ENCODE data around the gene OR8B4.
A peak's percentile ranks its signal among the peaks of the same experiment; 100 is the strongest.
"Not testable (repeated sequence)": the region's sequence is repeated elsewhere in the genome, so short reads cannot be mapped to it uniquely, and the experiment has no call there.

Gene OR8B4

DNA sequence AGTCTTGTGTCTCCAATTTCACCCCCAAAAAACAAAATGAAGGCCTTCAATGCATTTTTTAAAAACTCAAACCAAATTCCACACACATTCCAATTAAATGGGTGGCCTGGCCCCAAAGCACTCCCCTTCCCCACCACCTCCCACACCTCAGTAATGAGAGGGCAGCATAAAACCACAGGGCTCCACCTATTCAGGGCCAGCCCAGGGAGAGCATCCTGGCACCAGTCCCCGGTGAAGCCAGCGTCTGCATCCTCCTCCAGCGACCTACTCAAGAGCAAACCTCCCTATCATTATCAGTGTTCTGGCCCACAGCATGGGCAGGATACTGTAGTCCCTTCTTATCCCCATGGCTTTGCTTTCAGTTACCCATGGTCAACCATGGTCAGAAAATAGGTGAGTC lies 38.7 kb upstream of the OR8B4 start:
- TF ChIP-seq, protein P1, sequence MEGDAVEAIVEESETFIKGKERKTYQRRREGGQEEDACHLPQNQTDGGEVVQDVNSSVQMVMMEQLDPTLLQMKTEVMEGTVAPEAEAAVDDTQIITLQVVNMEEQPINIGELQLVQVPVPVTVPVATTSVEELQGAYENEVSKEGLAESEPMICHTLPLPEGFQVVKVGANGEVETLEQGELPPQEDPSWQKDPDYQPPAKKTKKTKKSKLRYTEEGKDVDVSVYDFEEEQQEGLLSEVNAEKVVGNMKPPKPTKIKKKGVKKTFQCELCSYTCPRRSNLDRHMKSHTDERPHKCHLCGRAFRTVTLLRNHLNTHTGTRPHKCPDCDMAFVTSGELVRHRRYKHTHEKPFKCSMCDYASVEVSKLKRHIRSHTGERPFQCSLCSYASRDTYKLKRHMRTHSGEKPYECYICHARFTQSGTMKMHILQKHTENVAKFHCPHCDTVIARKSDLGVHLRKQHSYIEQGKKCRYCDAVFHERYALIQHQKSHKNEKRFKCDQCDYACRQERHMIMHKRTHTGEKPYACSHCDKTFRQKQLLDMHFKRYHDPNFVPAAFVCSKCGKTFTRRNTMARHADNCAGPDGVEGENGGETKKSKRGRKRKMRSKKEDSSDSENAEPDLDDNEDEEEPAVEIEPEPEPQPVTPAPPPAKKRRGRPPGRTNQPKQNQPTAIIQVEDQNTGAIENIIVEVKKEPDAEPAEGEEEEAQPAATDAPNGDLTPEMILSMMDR (conservative IDR thresholded peaks at IDR 0.05; ENCODE audit: low read depth, low read length), result no peak
- DNase-seq (ENCODE audit: low read depth), result no peak
- no peak overlapping the region for H3K4me3 ChIP-seq (ENCODE audit: low read depth, low read length)

- DNase-seq (ENCODE audit: low read depth), result no peak
- H3K4me3 ChIP-seq (ENCODE audit: low read depth, low read length), result no peak overlapping the region
- TF ChIP-seq, protein P1 (conservative IDR thresholded peaks at IDR 0.05; ENCODE audit: low read depth, low read length), result no peak
Observed at GRCh38 chr11:124460459-124460858, 35.8 kb upstream of the OR8B4 start.

- not testable (repeated sequence) for DNase-seq (ENCODE audit: low read depth); H3K4me3 ChIP-seq (ENCODE audit: low read depth, low read length)
Observed at GRCh38 chr11:124459379-124459778, 34.7 kb upstream of the OR8B4 start.

- H3K4me3 ChIP-seq (ENCODE audit: low read depth, low read length), result no peak overlapping the region
- TF ChIP-seq, protein P1 (conservative IDR thresholded peaks at IDR 0.05; ENCODE audit: low read depth, low read length), result no peak
- no peak for DNase-seq (ENCODE audit: low read depth)
Observed at GRCh38 chr11:124454552-124454951, 29.9 kb upstream of the OR8B4 start.

- TF ChIP-seq, protein P1 (conservative IDR thresholded peaks at IDR 0.05; ENCODE audit: low read depth, low read length), result no peak
- no peak overlapping the region for H3K4me3 ChIP-seq (ENCODE audit: low read depth, low read length)
- DNase-seq (ENCODE audit: low read depth), result peak; percentile 58
Observed at GRCh38 chr11:124446916-124447315, 22.2 kb upstream of the OR8B4 start.

DNA sequence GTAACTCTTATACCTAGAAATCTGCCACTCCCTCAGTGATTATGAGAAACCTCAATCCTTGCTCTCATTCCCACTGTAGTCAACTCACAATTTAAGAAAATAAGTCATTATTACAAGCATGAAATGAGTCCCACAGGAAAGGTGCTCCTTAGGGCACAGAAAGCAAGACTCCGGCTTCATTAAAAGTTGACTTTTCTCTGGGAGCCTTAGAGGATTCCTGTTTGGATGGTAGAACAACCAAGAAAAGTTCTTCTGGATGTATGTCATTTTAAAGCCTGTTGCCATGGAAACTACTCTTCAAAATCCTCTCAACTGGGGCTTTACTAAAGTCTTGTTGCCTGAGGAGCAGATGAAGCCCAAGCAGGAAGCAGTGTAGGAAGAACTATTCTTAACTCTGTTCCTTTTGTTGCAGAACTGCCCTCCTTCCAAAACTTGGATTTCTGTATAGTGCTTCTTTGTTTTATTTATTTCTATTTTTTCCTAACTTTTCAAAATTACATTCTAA lies 21.0 kb upstream of the OR8B4 start, which contains the start of gene OR8B8:
Gene OR8B8 (minus strand): TSS at position 51 of the 505 bp plus-strand sequence. CDS start 4,611 bp downstream, outside the sequence.
- no peak for DNase-seq (ENCODE audit: low read depth)
- no peak within 1 kb of the TSS for H3K4me3 ChIP-seq (ENCODE audit: low read depth, low read length)

GRCh38 chr11:124442847-124443246 lies 18.2 kb upstream of the OR8B4 start:
- H3K4me3 ChIP-seq (ENCODE audit: low read depth, low read length), result no peak overlapping the region
- DNase-seq (ENCODE audit: low read depth), result no peak
- TF ChIP-seq, protein P1 (conservative IDR thresholded peaks at IDR 0.05; ENCODE audit: low read depth, low read length), result no peak

More for the DNA sequence above, 21.0 kb upstream of the OR8B4 start, which contains the start of gene OR8B8:
- TF ChIP-seq, protein P1 (conservative IDR thresholded peaks at IDR 0.05; ENCODE audit: low read depth, low read length), result no peak

Data from choroid plexus epithelial cell (primary cell).